Aorta (tissue), 5 donors: ENCODE measurements around the gene KLHL3. TPM values are rescaled to one million over a fixed set of nuclear protein-coding genes. Genes with fewer than 3 reads are reported as not detected.
A peak's percentile ranks its signal among the peaks of the same experiment; 100 is the strongest.

Source experiments
- ATAC-seq: fragments of 200-7000 bp; cut with Tn5 transposase; one replicate; pipeline ENCODE4 v1.9.1; 2022; ENCODE audit warnings: moderate library complexity; ENCODE audit not compliant: low FRiP score
- DNase-seq, 2 donors: peaks; one replicate each; pipeline ENCODE4 v3.0.0-alpha.2; 2020
- H3K27ac ChIP-seq, 2 donors: one replicate each; pipeline ENCODE4 v1.5.1; 2013; ENCODE audit warnings: low read length in 2 of 2, mild to moderate bottlenecking in 2 of 2, moderate library complexity in 2 of 2, control low read depth in 1 of 2, inconsistent platforms in 1 of 2, low read depth in 1 of 2
- H3K27me3 ChIP-seq, 2 donors: one replicate each; pipeline ENCODE4 v1.6.1; 2013; ENCODE audit warnings: control low read depth in 1 of 2, low read length in 1 of 2, mild to moderate bottlenecking in 1 of 2, moderate library complexity in 1 of 2; ENCODE audit not compliant: insufficient read depth in 2 of 2, control insufficient read depth in 1 of 2
- H3K36me3 ChIP-seq, 2 donors: one replicate each; pipeline ENCODE4 v1.6.1; 2013; ENCODE audit warnings: control low read depth in 1 of 2, low read length in 1 of 2, mild to moderate bottlenecking in 1 of 2; ENCODE audit not compliant: insufficient read depth in 2 of 2, control insufficient read depth in 1 of 2
- H3K4me1 ChIP-seq, 2 donors: one replicate each; pipeline ENCODE4 v1.6.1; 2013; ENCODE audit warnings: low read length in 2 of 2, control low read depth in 1 of 2, mild to moderate bottlenecking in 1 of 2, moderate library complexity in 1 of 2; ENCODE audit not compliant: insufficient read depth in 2 of 2, control insufficient read depth in 1 of 2
- H3K4me3 ChIP-seq, 2 donors: one replicate each; pipeline ENCODE4 v1.5.1; 2013; ENCODE audit warnings: low read length in 2 of 2, control low read depth in 1 of 2, mild to moderate bottlenecking in 1 of 2
- H3K9me3 ChIP-seq: one replicate; pipeline ENCODE4 v1.6.1; 2013; ENCODE audit warnings: mild to moderate bottlenecking, low read length; ENCODE audit not compliant: control insufficient read depth
- WGBS, 2 donors: extraction: QIAGEN DNeasy Blood & Tissue Kit; methylation state at CpG; one replicate each; pipeline ENCODE4 v1.1.7; 2013; 5-methylcytosine and 5-hydroxymethylcytosine counted together
- intact Hi-C, 2 donors: fragments of 100-400 bp; cut with DNase I; formaldehyde crosslinking; loops; one replicate each; pipeline versions ENCODE4 v1.14.2 to v1.15.0; 2022
- polyA plus RNA-seq, 2 donors: library from polyadenylated mRNA; stranded (reverse); fragments of 200-250 nt; gene quantifications; one replicate each; pipeline ENCODE4 v1.2.3, GENCODE V29; 2013
- total RNA-seq, 2 donors: library from RNA; stranded (reverse); fragmentation: NEBNext Ultra II Directional; extraction: Animal tissue kit (Norgen Biotek cat#: 25700); gene quantifications; one replicate each; pipeline ENCODE4 v1.2.1, GENCODE V29; 2021
- donor health status: healthy with polysubstance abuse.
- donor health status: Bipolar disorder and iron deficiency.
- donor health status: DM: no; HTN: no; CAD: no.
- donor health status: DM: no; HTN: no; CAD: no.
- donor health status: DM: yes; HTN: yes; CAD: no.

Gene KLHL3
- total and polyA plus RNA-seq, 4 donors: 0.88 to 38.1 (median 11.9) TPM

- Histone ChIP-seq H3K36me3 (no peaks in the 10 kb centered on the region), H3K9me3 (no peaks in the 10 kb centered on the region), H3K27me3 (no peaks in the 10 kb centered on the region), H3K4me1 (peaks cover 0 to 2% of the 10 kb centered on the region in 2 donors), H3K27ac (no peak overlapping the region), H3K4me3 (no peak overlapping the region)
- intact Hi-C loops: no loop called here
- ATAC-seq (no peak), DNase-seq (no peak)
- 45 to 59% methylated on average over 1 of the region's 1 CpG for WGBS, 2 donors
Observed at GRCh38 chr5:137750436-137750835, 14.5 kb upstream of the KLHL3 start.

DNA sequence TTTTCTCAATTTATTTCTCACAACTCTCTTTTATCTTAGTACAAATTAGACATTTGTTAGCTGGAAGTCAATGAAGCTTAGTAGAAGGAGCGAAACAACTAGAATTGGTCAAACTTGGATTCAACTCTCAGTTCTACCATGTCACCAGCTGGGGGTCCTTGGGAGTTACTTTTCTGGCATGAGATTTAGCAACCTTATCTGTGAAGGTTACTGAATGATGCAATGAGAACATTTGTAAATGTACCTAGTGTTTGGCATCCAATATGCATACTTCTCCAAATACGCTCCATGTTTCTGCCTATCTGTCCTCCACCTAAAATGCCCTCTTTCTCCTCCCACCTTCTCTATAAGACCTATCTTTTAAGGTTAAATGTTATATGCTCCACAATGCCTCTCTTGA, 12.0 kb upstream of the KLHL3 start:
- peaks cover 0 to 2% of the 10 kb centered on the region in 2 donors for H3K4me1 ChIP-seq
- intact Hi-C loops: no loop called here

GRCh38 chr5:137743031-137743640, 7.2 kb upstream of the KLHL3 start:
- H3K27me3 ChIP-seq: no peaks in the 10 kb centered on the region
- no peaks in the 10 kb centered on the region for H3K9me3 ChIP-seq
- intact Hi-C loops: loop anchor here (1.0 to 2.0 kb wide), 4 partner anchors 82 to 114 kb away; no protein-coding TSS in a partner anchor
- H3K36me3 ChIP-seq: no peaks in the 10 kb centered on the region
- DNase-seq: no peak
- ATAC-seq: peak; percentile 87
- peaks cover 0 to 3% of the 10 kb centered on the region in 2 donors for H3K4me1 ChIP-seq
- H3K27ac ChIP-seq: no peak overlapping the region
- H3K4me3 ChIP-seq: no peak overlapping the region
- 70 to 71% methylated on average over 4 of the region's 4 CpGs for WGBS, 2 donors

More for the DNA sequence above, 12.0 kb upstream of the KLHL3 start:
- ATAC-seq: no peak
- H3K27ac ChIP-seq: no peak overlapping the region
- H3K9me3 ChIP-seq: no peaks in the 10 kb centered on the region
- H3K4me3 ChIP-seq: no peak overlapping the region
- H3K36me3 ChIP-seq: no peaks in the 10 kb centered on the region
- no peak for DNase-seq
- 95 to 97% methylated on average over 2 of the region's 2 CpGs for WGBS, 2 donors
- no peaks in the 10 kb centered on the region for H3K27me3 ChIP-seq

- no peaks in the 10 kb centered on the region for H3K9me3 ChIP-seq
- H3K27me3 ChIP-seq: no peaks in the 10 kb centered on the region
- peaks cover 0 to 3% of the 10 kb centered on the region in 2 donors for H3K4me1 ChIP-seq
- no peak for ATAC-seq
- no peaks in the 10 kb centered on the region for H3K36me3 ChIP-seq
- H3K27ac ChIP-seq: no peak overlapping the region
- WGBS, 2 donors: 73 to 79% methylated on average over 8 of the region's 8 CpGs
- intact Hi-C loops: loop anchor here (2.0 kb wide), 3 partner anchors 81 to 113 kb away; no protein-coding TSS in a partner anchor
- no peak overlapping the region for H3K4me3 ChIP-seq
- no peak for DNase-seq
Observed at GRCh38 chr5:137741718-137742117, 5.8 kb upstream of the KLHL3 start.

DNA sequence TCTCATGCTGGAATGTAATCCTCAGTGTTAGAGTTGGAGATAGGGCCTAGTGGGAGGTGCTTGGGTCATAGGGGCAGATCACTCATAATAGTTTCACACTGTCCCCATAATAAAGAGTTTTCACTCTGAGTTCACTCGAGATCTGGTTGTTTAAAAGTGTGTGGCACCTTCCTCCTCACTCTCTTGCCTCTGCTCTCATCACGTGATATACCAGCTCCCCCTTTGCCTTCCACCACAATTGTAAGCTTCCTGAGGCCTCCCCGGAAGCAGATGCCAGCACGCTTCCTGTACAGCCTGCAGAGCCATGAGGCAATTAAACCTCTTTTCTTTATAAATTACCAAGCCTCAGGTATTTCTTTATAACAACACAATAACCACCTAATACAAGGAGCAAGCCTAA, 3.8 kb upstream of the KLHL3 start:
- Histone ChIP-seq H3K27ac (no peak overlapping the region), H3K4me1 (peaks cover 0 to 3% of the 10 kb centered on the region in 2 donors), H3K27me3 (no peaks in the 10 kb centered on the region), H3K4me3 (no peak overlapping the region), H3K9me3 (no peaks in the 10 kb centered on the region), H3K36me3 (no peaks in the 10 kb centered on the region)
- ATAC-seq (no peak), DNase-seq (no peak)
- WGBS, 2 donors: 86 to 91% methylated on average over 4 of the region's 4 CpGs
- intact Hi-C loops: no loop called here

GRCh38 chr5:137738947-137739346, 3.1 kb upstream of the KLHL3 start:
- Histone ChIP-seq H3K27ac (no peak overlapping the region), H3K4me1 (peaks cover 4 to 7% of the 10 kb centered on the region in 2 donors), H3K36me3 (no peaks in the 10 kb centered on the region), H3K9me3 (no peaks in the 10 kb centered on the region), H3K4me3 (no peak overlapping the region), H3K27me3 (no peaks in the 10 kb centered on the region)
- ATAC-seq: no peak
- intact Hi-C loops: no loop called here
- 71 to 72% methylated on average over 3 of the region's 3 CpGs for WGBS, 2 donors
- no peak for DNase-seq

DNA sequence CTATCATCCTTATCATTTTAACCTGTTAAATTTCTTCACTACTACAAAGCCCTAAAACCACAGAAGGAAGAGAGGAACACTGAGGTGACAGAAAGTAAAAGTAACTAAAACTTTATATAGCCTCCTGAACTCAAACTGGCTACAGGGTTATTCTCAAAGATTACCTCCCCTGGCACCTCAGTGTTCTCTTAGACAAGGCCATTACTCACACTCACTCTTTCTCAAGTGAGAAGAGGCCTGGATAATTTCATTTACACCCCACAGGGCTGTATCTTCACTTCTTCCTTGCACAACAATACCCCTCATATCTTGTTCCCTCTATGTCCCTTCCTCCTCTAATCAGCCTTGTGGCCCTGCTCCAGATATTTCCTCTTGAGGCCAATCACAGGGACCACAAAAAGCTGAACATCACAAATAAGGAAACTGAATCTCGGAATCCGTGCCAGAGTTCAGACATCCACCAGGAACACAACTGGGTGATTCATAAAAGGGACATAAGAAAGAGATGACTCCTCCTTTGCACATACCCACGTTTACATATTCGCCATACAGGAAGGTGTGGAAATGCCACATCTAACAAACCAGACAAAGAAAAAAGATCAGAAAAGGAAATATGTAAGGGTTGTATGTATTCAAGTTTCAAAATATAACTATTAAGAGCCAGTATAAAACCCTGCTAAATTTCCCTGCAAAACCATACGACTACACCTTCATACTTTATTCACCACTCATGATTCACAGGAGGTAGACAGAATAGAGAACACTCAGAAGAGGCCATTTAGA, 1.7 kb upstream of the KLHL3 start:
- Histone ChIP-seq H3K27me3 (no peaks in the 10 kb centered on the region), H3K4me1 (peaks cover 7 to 11% of the 10 kb centered on the region in 2 donors), H3K36me3 (no peaks in the 10 kb centered on the region), H3K27ac (no peak overlapping the region), H3K9me3 (no peaks in the 10 kb centered on the region), H3K4me3 (no peak overlapping the region)
- no peak for DNase-seq
- ATAC-seq: no peak
- intact Hi-C loops: loop anchor here in 1 of 2 donors (2.0 kb wide), 1 partner anchor 79 kb away; no protein-coding TSS in a partner anchor
- 85 to 89% methylated on average over 5 of the region's 5 CpGs for WGBS, 2 donors

- WGBS, 2 donors: 92 to 96% methylated on average over 1 of the region's 1 CpG
- ATAC-seq (no peak), DNase-seq (no peak)
- peaks cover 6 to 11% of the 10 kb centered on the region in 2 donors for H3K4me1 ChIP-seq
- intact Hi-C loops: loop anchor here in 1 of 2 donors (2.0 kb wide), 1 partner anchor 78 kb away; no protein-coding TSS in a partner anchor
- no peak overlapping the region for H3K27ac ChIP-seq
- H3K9me3 ChIP-seq: no peaks in the 10 kb centered on the region
- no peak overlapping the region for H3K4me3 ChIP-seq
- no peaks in the 10 kb centered on the region for H3K36me3 ChIP-seq
- H3K27me3 ChIP-seq: no peaks in the 10 kb centered on the region
Observed at GRCh38 chr5:137736496-137736895, 607 bp upstream of the KLHL3 start.
